Neural cell (in vitro differentiated cells): Measurements from ENCODE around the gene MRPS18C. TPM values are rescaled to one million over a fixed set of nuclear protein-coding genes. Genes with fewer than 3 reads are reported as not detected.
"Not testable (repeated sequence)": the region's sequence is repeated elsewhere in the genome, so short reads cannot be mapped to it uniquely, and the experiment has no call there.

Source experiments
- H2AFZ ChIP-seq: fragments of 200-600, 300-800 bp; sonication (generic), shearing (Covaris generic); 2 replicates; pipeline ENCODE4 v1.6.0; 2014; ENCODE audit warnings: low read depth, mild to moderate bottlenecking, antibody characterized with exemption, low read length, moderate library complexity
- H3F3A ChIP-seq: fragments of 200-600 bp; shearing (Covaris generic); 2 replicates; pipeline ENCODE4 v1.6.1; 2016; ENCODE audit warnings: mild to moderate bottlenecking, moderate library complexity, mixed read lengths, antibody characterized with exemption, low read length; ENCODE audit not compliant: insufficient read depth, poor library complexity, severe bottlenecking
- H3K27ac ChIP-seq: fragments of 200-600, 300-800 bp; sonication (generic), shearing (Covaris generic); 2 replicates; pipeline ENCODE4 v1.5.1; 2014; ENCODE audit warnings: mild to moderate bottlenecking, low read length, moderate library complexity
- H3K27me3 ChIP-seq: fragments of 300-800, 200-600 bp; sonication (generic), shearing (Covaris generic); 2 replicates; pipeline ENCODE4 v1.6.0; 2014; ENCODE audit warnings: mild to moderate bottlenecking, low read depth, low read length, moderate library complexity; ENCODE audit not compliant: insufficient read depth
- H3K36me3 ChIP-seq: fragments of 300-800, 200-600 bp; sonication (generic), shearing (Covaris generic); 2 replicates; pipeline ENCODE4 v1.5.1; 2014; ENCODE audit warnings: mild to moderate bottlenecking, antibody characterized with exemption, low read length, moderate library complexity; ENCODE audit not compliant: insufficient read depth
- H3K4me2 ChIP-seq: fragments of 300-800, 200-600 bp; sonication (generic), shearing (Covaris generic); 2 replicates; pipeline ENCODE4 v1.6.0; 2014; ENCODE audit warnings: mild to moderate bottlenecking, low read length
- H3K4me3 ChIP-seq: fragments of 300-800, 200-600 bp; sonication (generic), shearing (Covaris generic); 2 replicates; pipeline ENCODE4 v1.5.1; 2014; ENCODE audit warnings: mild to moderate bottlenecking, low read length, moderate library complexity
- H3K79me2 ChIP-seq: fragments of 200-600 bp; shearing (Covaris generic); replicated peaks from 2 replicates; pipeline ENCODE4 v1.6.0; 2014; ENCODE audit warnings: mild to moderate bottlenecking, low read length, moderate library complexity; ENCODE audit not compliant: insufficient read depth
- H3K9ac ChIP-seq: fragments of 300-800, 200-600 bp; sonication (generic), shearing (Covaris generic); 2 replicates; pipeline ENCODE4 v1.6.1; 2016; ENCODE audit warnings: mild to moderate bottlenecking, low read length, mixed read lengths
- H3K9me2 ChIP-seq: fragments of 200-600 bp; shearing (Covaris generic); 2 replicates; pipeline ENCODE4 v1.6.1; 2016; ENCODE audit warnings: mild to moderate bottlenecking, low read length, mixed read lengths; ENCODE audit not compliant: insufficient read depth
- H3K9me3 ChIP-seq: fragments of 200-600, 300-800 bp; sonication (generic), shearing (Covaris generic); 2 replicates; pipeline ENCODE4 v1.6.1; 2016; ENCODE audit warnings: mild to moderate bottlenecking, mixed run types, low read length, moderate library complexity, mixed read lengths
- H4K20me1 ChIP-seq: fragments of 200-600 bp; shearing (Covaris generic); 2 replicates; pipeline ENCODE4 v1.6.1; 2016; ENCODE audit warnings: mild to moderate bottlenecking, mixed run types; ENCODE audit not compliant: insufficient read depth
- CTCF ChIP-seq: fragments of 450-650 bp; IDR thresholded peaks from 2 replicates; pipeline ENCODE4 v1.5.1; 2014; ENCODE audit warnings: antibody characterized with exemption, mild to moderate bottlenecking, moderate library complexity; ENCODE audit not compliant: poor library complexity, severe bottlenecking
- EP300 ChIP-seq: fragments of 450-650 bp; conservative IDR thresholded peaks from 2 replicates; pipeline ENCODE4 v1.6.1; 2014; ENCODE audit warnings: antibody characterized with exemption, mild to moderate bottlenecking, moderate library complexity; ENCODE audit not compliant: poor library complexity, severe bottlenecking
- EZH2 ChIP-seq: fragments of 200-600, 300-800 bp; shearing (Covaris generic), sonication (generic); IDR thresholded peaks from 2 replicates; pipeline ENCODE4 v1.6.1; 2014; ENCODE audit warnings: antibody characterized with exemption, low read length, borderline replicate concordance, mild to moderate bottlenecking; ENCODE audit not compliant: insufficient read depth, poor library complexity, severe bottlenecking
- MXI1 ChIP-seq: fragments of 450-650 bp; conservative IDR thresholded peaks from 2 replicates; pipeline ENCODE4 v1.6.1; 2014; ENCODE audit warnings: antibody characterized with exemption, mild to moderate bottlenecking; ENCODE audit not compliant: poor library complexity, severe bottlenecking
- POLR2AphosphoS5 ChIP-seq: IDR thresholded peaks from 2 replicates; pipeline ENCODE4 v1.6.1; 2012
- RAD21 ChIP-seq: fragments of 450-650 bp; conservative IDR thresholded peaks from 2 replicates; pipeline ENCODE4 v1.6.1; 2014; ENCODE audit warnings: antibody characterized with exemption, mild to moderate bottlenecking, moderate library complexity
- REST ChIP-seq: IDR thresholded peaks from 2 replicates; pipeline ENCODE4 v1.6.1; 2012; ENCODE audit warnings: borderline replicate concordance
- SMC3 ChIP-seq: fragments of 450-650 bp; conservative IDR thresholded peaks from 2 replicates; pipeline ENCODE4 v1.6.1; 2014; ENCODE audit warnings: antibody characterized with exemption, mild to moderate bottlenecking, moderate library complexity; ENCODE audit not compliant: poor library complexity
- TAF1 ChIP-seq: IDR thresholded peaks from 2 replicates; pipeline ENCODE4 v1.6.1; 2012; ENCODE audit warnings: low read depth
- polyA plus RNA-seq: library from polyadenylated mRNA; depleted of rRNA; stranded (reverse); fragments of >200 nt; gene quantifications from 2 replicates; pipeline ENCODE4 v1.2.3, GENCODE V29; 2014

The MRPS18C gene
- polyA plus RNA-seq, 1 donor from 2014 or later: 60.6 TPM

- Histone ChIP-seq H2AFZ (no peak overlapping the region), H3K36me3 (no peaks in the 10 kb centered on the region)
- TF ChIP-seq TAF1 (no peak), EP300 (no peak), CTCF (no peak), EZH2 (no peak), SMC3 (no peak), MXI1 (no peak), REST (no peak), POLR2AphosphoS5 (no peak), RAD21 (no peak)
These were observed 42.3 kb downstream of the MRPS18C start for GRCh38 chr4:83498187-83498586.

GRCh38 chr4:83501671-83502070, 45.8 kb downstream of the MRPS18C start:
- not testable (repeated sequence) for H3K9ac ChIP-seq, H3K27me3 ChIP-seq, H4K20me1 ChIP-seq, H3K4me3 ChIP-seq, H3K4me2 ChIP-seq, H2AFZ ChIP-seq, H3K9me3 ChIP-seq, H3K79me2 ChIP-seq, H3F3A ChIP-seq, H3K27ac ChIP-seq, H3K36me3 ChIP-seq, H3K9me2 ChIP-seq

More at GRCh38 chr4:83498187-83498586, 42.3 kb downstream of the MRPS18C start:
- Histone ChIP-seq H3K9me2 (no peaks in the 10 kb centered on the region), H3K27ac (no peak overlapping the region), H3K4me3 (no peak overlapping the region), H3K27me3 (no peaks in the 10 kb centered on the region), H4K20me1 (no peaks in the 10 kb centered on the region), H3K79me2 (no peaks in the 10 kb centered on the region), H3K9ac (no peak overlapping the region), H3F3A (no peaks in the 10 kb centered on the region), H3K4me2 (no peak overlapping the region), H3K9me3 (no peaks in the 10 kb centered on the region)

GRCh38 chr4:83503974-83504373, 48.1 kb downstream of the MRPS18C start:
- Histone ChIP-seq H4K20me1 (no peaks in the 10 kb centered on the region), H3F3A (no peaks in the 10 kb centered on the region), H3K9ac (no peak overlapping the region), H3K4me2 (no peak overlapping the region), H3K79me2 (no peaks in the 10 kb centered on the region), H3K9me2 (no peaks in the 10 kb centered on the region), H2AFZ (no peak overlapping the region), H3K36me3 (no peaks in the 10 kb centered on the region), H3K27ac (no peak overlapping the region), H3K9me3 (no peaks in the 10 kb centered on the region), H3K27me3 (no peaks in the 10 kb centered on the region), H3K4me3 (no peak overlapping the region)
- TF ChIP-seq POLR2AphosphoS5 (no peak), CTCF (no peak), TAF1 (no peak)
